NOMO-1 (cell line): Measurements from ENCODE around the gene BLM.

Source experiments
- DNase-seq, 2 experiments: peaks; one replicate each; lab custom pipeline; 2025; ENCODE audit not compliant: unreplicated experiment in 2 of 2; lab: John Stamatoyannopoulos, UW

Gene BLM

GRCh38 chr15:90865702-90866101, 148.6 kb downstream of the BLM start:
- no peak for DNase-seq
